Naive B cell (primary cell): Measurements from ENCODE around the gene IP6K1. TPM values are rescaled to one million over a fixed set of nuclear protein-coding genes. Genes with fewer than 3 reads are reported as not detected.
"Not testable (repeated sequence)": the region's sequence is repeated elsewhere in the genome, so short reads cannot be mapped to it uniquely, and the experiment has no call there.

Experiments used
- ATAC-seq, 2 donors: fragments of 150-1000 bp; cut with Tn5 transposase; 2 replicates each; pipeline ENCODE4 v1.10.0; 2021; ENCODE audit warnings: low read depth in 2 of 2, mild to moderate bottlenecking in 2 of 2, moderate library complexity in 2 of 2
- DNase-seq: peaks from one replicate; pipeline ENCODE4 v3.0.0; 2022
- H3K27ac Mint-ChIP-seq, 6 donors: one replicate each; pipeline ENCODE4 v1.8.0; 2020 to 2022; ENCODE audit warnings: mild to moderate bottlenecking in 6 of 6, mixed read lengths in 6 of 6, moderate library complexity in 5 of 6, inconsistent platforms in 2 of 6
- H3K27me3 Mint-ChIP-seq, 3 donors: one replicate each; pipeline ENCODE4 v1.8.0; 2021 to 2022; ENCODE audit warnings: mixed read lengths in 3 of 3, mild to moderate bottlenecking in 1 of 3
- H3K36me3 Mint-ChIP-seq, 2 donors: one replicate each; pipeline ENCODE4 v1.8.0; 2020 to 2022; ENCODE audit warnings: mixed read lengths in 2 of 2, inconsistent platforms in 1 of 2, mild to moderate bottlenecking in 1 of 2
- H3K4me1 Mint-ChIP-seq, 3 donors: one replicate each; pipeline ENCODE4 v1.8.0; 2020 to 2022; ENCODE audit warnings: mixed read lengths in 3 of 3, inconsistent platforms in 1 of 3, mild to moderate bottlenecking in 1 of 3, moderate library complexity in 1 of 3
- H3K4me3 Mint-ChIP-seq, 8 donors: one replicate each; pipeline ENCODE4 v1.8.0; 2020 to 2022; ENCODE audit warnings: mild to moderate bottlenecking in 8 of 8, mixed read lengths in 8 of 8, moderate library complexity in 8 of 8, inconsistent platforms in 2 of 8
- H3K9me3 Mint-ChIP-seq, 7 donors: one replicate each; pipeline ENCODE4 v1.8.0; 2020 to 2022; ENCODE audit warnings: mixed read lengths in 7 of 7, mild to moderate bottlenecking in 5 of 7, inconsistent platforms in 2 of 7, moderate library complexity in 1 of 7
- polyA plus RNA-seq, 6 donors: library from polyadenylated mRNA; unstranded; fragments of 300-500 nt; fragmentation: Illumina TruSeq; gene quantifications; one replicate each; pipeline ENCODE4 v1.2.3, GENCODE V29; 2021; ENCODE audit warnings: low read depth in 6 of 6

IP6K1 gene
- polyA plus RNA-seq, 6 donors from 2014 or later: 16.2 to 23.9 (median 21.3) TPM

DNA sequence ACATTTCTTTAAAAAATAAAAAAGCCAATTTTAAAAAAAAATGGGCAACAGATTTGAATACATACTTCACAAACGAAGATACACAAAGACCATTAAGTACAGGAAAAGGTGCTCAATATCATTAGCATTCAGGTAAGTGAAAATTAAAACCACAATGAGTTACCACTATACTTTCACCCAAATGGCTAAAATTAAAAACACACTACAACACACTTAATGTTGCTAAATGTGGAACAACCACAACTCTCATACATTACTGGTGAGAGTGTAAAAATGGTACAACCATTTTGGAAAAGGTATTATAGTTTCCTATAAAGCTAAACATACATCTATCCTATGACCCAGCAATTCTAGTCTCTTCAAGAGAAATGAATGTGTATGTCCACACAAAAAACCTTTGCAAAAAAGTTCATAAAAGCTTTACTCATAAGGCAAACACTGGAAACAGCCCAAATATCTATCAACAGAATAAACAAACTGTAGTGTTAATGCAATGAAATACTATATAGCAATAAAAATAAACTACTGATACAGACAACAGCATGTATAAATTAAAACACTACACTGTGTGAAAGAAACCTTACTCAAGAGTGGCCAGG lies 14.9 kb downstream of the IP6K1 start:
- peaks cover 0 to 5% of the 10 kb centered on the region in 2 donors for H3K36me3 Mint-ChIP-seq
- no peaks in the 10 kb centered on the region for H3K27me3 Mint-ChIP-seq
- DNase-seq (no peak), ATAC-seq (no peak)
- H3K9me3 Mint-ChIP-seq: no peaks in the 10 kb centered on the region
- H3K4me3 Mint-ChIP-seq: no peak overlapping the region
- H3K4me1 Mint-ChIP-seq: peaks cover 6 to 30% (median 6%) of the 10 kb centered on the region in 3 donors
- H3K27ac Mint-ChIP-seq: no peak overlapping the region

DNA sequence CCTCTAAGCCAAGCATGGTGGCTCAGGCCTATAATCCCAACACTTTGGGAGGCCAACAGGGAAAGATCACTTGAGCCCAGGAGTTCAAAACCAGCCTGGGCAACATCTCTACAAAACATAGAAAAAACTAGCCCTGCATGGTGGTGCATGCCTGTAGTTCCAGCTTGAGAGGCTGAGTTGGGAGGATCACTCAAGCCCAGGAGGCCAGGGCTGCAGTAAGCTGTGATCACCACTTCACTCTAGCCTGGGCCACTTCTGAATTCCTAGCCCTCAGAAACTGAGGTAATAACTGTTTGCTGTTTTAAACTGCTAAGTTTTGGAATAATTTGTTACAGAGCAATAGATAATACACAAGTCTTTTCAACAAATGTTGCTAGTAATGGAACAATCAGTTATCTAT lies 16.4 kb downstream of the IP6K1 start:
- no peak for DNase-seq
- Mint-ChIP-seq H3K9me3 (no peaks in the 10 kb centered on the region), H3K27ac (peak overlapping the region in 3 of 6 donors; percentile 9 to 55 (median 10)), H3K27me3 (no peaks in the 10 kb centered on the region), H3K4me1 (peaks cover 0 to 31% (median 6%) of the 10 kb centered on the region in 3 donors), H3K4me3 (no peak overlapping the region), H3K36me3 (peaks cover 0 to 5% of the 10 kb centered on the region in 2 donors)
- ATAC-seq: no peak

DNA sequence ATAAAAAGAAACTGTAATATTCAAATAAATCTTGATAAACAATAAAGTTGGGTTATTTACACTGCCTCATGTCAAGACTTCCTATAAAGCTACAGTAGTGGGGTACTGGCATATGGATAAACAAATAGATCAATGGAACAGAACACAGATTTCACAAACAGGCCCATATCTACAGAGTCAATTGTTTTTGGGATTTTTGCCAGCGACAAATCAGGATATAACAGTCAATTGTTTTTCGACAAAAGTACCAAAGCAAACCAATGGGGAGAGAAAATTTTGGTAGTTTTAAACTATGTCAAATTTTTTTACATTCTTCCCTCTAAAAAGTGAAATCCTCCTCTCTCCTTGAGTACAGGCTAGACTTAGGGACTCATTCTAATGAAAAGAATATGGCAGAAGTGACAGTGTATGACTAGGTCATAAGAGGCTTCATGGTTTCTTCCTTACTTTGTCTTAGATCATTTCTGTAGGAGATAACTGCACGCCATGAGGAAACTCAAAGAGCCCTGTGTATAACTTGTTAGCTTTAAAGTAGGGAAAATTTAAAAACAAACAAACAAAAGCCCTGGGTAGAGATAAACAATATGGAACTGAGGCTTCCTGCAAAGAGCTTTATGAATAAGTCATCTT lies 16.9 kb downstream of the IP6K1 start:
- Mint-ChIP-seq H3K36me3 (peaks cover 0 to 5% of the 10 kb centered on the region in 2 donors), H3K4me1 (peaks cover 0 to 33% (median 6%) of the 10 kb centered on the region in 3 donors), H3K9me3 (no peaks in the 10 kb centered on the region), H3K4me3 (no peak overlapping the region), H3K27ac (peak overlapping the region in 3 of 6 donors; percentile 10 to 55 (median 21)), H3K27me3 (no peaks in the 10 kb centered on the region)
- ATAC-seq (no peak), DNase-seq (no peak)

DNA sequence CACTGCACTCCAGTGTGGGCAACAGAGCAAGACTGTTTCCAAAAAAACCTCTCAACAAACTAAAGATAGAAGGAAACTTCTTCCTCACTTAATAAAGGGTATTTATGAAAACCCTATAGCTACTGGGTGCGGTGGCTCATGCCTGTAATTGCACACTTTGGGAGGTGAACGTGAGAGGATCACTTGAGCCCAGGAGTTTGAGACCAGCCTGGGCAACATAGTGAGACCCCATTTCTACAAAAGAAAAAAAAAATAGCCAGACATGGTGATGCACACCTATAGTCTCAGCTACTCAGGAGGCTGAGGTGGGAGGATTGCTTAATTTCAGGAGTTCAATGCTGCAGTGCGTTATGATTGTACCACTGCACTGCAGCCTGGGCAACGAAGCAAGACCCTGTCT lies 22.4 kb downstream of the IP6K1 start:
- Mint-ChIP-seq H3K4me3 (no peak overlapping the region), H3K9me3 (no peaks in the 10 kb centered on the region), H3K27ac (no peak overlapping the region), H3K4me1 (peaks cover 0 to 33% (median 4%) of the 10 kb centered on the region in 3 donors), H3K27me3 (no peaks in the 10 kb centered on the region), H3K36me3 (no peaks in the 10 kb centered on the region)
- ATAC-seq: no peak
- no peak for DNase-seq

DNA sequence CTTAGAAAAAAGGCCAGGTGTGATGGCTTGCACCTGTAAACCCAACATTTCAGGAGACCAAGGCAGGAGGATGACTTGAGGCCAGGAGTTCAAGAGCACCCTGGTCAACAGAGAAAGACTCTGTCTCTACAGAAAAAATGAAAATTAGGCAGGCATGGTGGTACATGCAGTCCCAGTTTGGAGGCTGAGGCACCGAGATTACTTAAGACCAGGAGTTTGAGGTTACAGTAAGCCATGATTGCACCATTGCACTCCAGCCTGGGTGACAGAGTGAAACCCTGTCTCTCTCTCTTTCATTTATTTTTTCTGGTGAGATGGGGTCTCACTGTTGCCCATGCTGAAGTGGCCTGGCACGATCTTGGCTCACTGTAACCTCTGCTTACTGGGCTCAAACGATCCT lies 24.7 kb downstream of the IP6K1 start:
- ATAC-seq: no peak
- DNase-seq: no peak
- Mint-ChIP-seq H3K27ac (peak overlapping the region in 1 of 6 donors; percentile 66), H3K4me1 (peaks cover 12 to 34% (median 13%) of the 10 kb centered on the region in 3 donors), H3K4me3 (no peak overlapping the region), H3K27me3 (no peaks in the 10 kb centered on the region), H3K36me3 (no peaks in the 10 kb centered on the region), H3K9me3 (no peaks in the 10 kb centered on the region)

DNA sequence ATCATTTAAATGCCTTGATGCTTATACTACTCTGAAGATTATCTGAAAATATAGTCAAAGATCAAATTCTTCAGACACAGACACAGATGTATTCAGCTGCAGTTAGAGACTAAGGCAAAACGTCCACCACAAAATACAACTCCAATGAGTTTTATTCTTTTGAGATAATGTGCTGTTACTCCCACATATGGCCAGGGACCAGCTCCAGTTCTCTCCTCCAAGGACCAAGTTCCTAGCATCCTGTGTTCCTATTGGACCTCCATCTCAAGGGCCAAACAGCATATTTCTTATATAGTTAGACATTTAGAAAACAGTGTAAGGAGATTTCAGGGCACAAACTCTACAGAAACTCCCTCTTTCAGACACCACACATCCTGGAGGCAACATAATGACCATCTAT lies 27.1 kb downstream of the IP6K1 start:
- DNase-seq (no peak), ATAC-seq (no peak)
- Mint-ChIP-seq H3K4me3 (no peak overlapping the region), H3K27ac (peak overlapping the region in 2 of 6 donors; percentile 51 to 69), H3K4me1 (peaks cover 26 to 36% (median 29%) of the 10 kb centered on the region in 3 donors), H3K9me3 (no peaks in the 10 kb centered on the region), H3K27me3 (no peaks in the 10 kb centered on the region), H3K36me3 (no peaks in the 10 kb centered on the region)

DNA sequence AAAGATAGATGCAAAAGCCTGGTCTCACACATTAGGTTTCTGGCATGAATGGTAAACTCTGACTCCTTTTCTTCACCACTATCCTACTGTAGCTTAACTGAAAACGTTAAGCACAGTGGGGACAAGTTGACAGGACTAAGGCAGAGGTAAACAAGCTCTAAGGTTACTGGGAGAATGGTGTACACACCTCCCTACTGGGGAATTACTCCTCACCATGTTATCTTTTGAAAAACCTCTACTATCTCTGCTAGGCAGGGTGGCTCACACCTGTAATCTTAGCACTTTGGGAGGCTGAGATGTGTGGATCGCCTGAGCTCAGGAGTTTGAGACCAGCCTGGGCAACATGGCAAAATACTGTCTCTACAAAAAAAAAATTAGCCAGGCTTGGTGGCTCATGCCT lies 29.1 kb downstream of the IP6K1 start:
- DNase-seq: no peak
- Mint-ChIP-seq H3K4me3 (no peak overlapping the region), H3K27ac (no peak overlapping the region), H3K9me3 (no peaks in the 10 kb centered on the region), H3K27me3 (no peaks in the 10 kb centered on the region), H3K36me3 (no peaks in the 10 kb centered on the region), H3K4me1 (peaks cover 37 to 44% (median 42%) of the 10 kb centered on the region in 3 donors)
- ATAC-seq: no peak

DNA sequence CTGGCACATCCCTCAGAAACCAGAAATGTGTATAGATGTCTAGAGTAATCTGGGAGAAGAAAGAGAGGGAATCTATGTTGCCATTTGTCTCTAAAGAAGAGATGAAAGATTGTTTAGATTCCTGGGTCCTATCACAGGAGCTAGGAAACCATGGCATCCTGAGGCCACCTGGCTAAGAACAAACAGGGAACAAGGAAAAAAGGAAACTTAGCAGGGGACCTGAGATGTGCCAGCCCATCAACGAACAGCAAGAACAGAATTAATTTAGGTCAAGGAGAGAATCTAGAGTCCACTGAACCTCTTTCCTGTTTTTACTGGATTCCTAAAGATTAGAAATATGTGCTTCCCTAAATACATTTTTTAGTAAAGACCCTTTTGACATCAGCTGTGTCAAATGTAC lies 30.3 kb downstream of the IP6K1 start:
- H3K4me1 Mint-ChIP-seq: peaks cover 36 to 44% (median 37%) of the 10 kb centered on the region in 3 donors
- ATAC-seq (no peak), DNase-seq (no peak)
- no peaks in the 10 kb centered on the region for H3K27me3 Mint-ChIP-seq
- H3K36me3 Mint-ChIP-seq: no peaks in the 10 kb centered on the region
- no peaks in the 10 kb centered on the region for H3K9me3 Mint-ChIP-seq
- H3K27ac Mint-ChIP-seq: peak overlapping the region in 4 of 6 donors; percentile 3 to 55 (median 21)
- no peak overlapping the region for H3K4me3 Mint-ChIP-seq

DNA sequence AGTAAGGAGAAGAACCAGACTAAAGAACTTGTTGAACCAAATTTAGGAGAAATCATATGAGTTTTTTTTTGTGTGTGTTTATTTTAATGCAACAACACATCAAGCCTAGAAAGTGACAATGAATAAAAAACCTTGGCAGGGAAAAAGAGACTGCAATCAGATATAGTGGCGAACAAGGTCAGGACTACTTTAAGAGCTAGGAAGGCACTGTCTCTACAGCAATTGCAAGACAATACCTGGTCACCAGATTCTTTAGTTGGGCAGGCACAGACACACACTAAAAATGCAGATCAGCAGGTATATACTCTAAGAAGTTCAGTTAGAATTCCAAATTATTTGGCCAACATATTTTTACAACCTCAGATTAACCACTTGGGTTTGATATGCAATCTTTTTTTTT lies 31.8 kb downstream of the IP6K1 start:
- no peaks in the 10 kb centered on the region for H3K27me3 Mint-ChIP-seq
- DNase-seq (no peak), ATAC-seq (no peak)
- H3K9me3 Mint-ChIP-seq: no peaks in the 10 kb centered on the region
- H3K27ac Mint-ChIP-seq: peak overlapping the region in 2 of 6 donors; percentile 68 to 73
- no peak overlapping the region for H3K4me3 Mint-ChIP-seq
- H3K4me1 Mint-ChIP-seq: peaks cover 35 to 44% (median 41%) of the 10 kb centered on the region in 3 donors
- H3K36me3 Mint-ChIP-seq: no peaks in the 10 kb centered on the region

DNA sequence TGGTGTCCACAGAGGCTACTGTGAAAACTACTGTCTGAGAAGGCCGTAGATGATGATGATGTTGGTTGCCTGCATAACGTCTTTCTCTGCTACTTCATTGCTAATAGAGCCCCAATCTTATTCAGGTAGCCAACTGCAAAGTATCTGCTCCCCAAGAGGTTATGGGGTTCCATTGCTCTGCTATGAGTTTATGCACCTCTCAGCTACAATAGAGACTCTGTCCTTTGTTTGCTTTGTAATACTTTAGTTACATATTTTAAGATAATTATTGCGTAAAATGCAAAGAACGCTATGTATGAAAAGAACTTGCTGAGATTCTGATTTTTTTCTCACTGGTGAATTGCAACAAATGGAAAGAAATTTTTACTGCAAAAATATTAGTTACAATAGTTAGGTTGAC lies 34.8 kb downstream of the IP6K1 start:
- Mint-ChIP-seq H3K27ac (no peak overlapping the region), H3K27me3 (no peaks in the 10 kb centered on the region), H3K9me3 (no peaks in the 10 kb centered on the region), H3K36me3 (no peaks in the 10 kb centered on the region), H3K4me3 (no peak overlapping the region), H3K4me1 (peaks cover 22 to 35% (median 31%) of the 10 kb centered on the region in 3 donors)
- ATAC-seq (no peak), DNase-seq (no peak)

DNA sequence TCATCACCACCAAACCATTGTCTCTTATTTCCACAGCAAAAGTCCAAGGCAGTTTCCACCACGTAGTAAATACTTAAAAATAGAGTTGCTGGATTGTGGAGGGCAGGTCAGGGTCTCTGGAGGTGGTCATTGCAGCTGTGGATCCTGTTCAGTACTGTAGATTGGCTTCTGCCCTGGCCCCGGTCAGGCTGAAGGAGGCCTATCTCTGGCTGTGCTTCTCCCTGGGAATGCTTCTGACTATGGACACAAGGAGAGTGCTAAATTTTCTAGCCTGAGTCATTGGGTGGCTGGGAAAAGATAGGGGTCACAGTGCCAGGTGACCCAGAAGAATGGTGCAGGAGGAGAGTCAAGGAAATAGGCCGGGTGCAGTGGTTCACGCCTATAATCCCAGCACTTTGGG lies 36.3 kb downstream of the IP6K1 start:
- Mint-ChIP-seq H3K4me1 (peaks cover 15 to 27% (median 21%) of the 10 kb centered on the region in 3 donors), H3K4me3 (peak overlapping the region in 1 of 8 donors; percentile 64), H3K9me3 (no peaks in the 10 kb centered on the region), H3K27me3 (no peaks in the 10 kb centered on the region), H3K27ac (peak overlapping the region in 4 of 6 donors; percentile 5 to 93 (median 44)), H3K36me3 (no peaks in the 10 kb centered on the region)
- ATAC-seq (no peak), DNase-seq (no peak)

DNA sequence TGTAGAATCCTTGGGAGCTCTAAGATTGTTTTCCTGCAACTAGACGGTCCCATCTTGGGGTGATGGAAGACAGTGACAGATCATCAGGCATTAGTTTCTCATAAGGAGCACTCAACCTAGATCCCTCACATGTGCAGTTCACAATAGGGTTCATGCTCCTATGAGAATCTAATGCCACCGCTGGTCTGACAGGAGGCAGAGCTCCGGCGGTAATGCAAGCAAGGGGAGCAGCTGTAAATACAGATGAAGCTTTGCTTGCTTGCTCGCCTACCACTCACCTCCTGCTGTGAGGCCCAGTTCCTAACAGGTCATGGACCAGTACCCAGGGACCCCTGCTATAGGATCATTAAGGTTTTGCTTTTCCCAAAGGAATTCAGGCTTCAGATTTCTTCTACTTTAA lies 37.5 kb downstream of the IP6K1 start:
- Mint-ChIP-seq H3K27ac (peak overlapping the region in 2 of 6 donors; percentile 18 to 38), H3K4me1 (peaks cover 6 to 23% (median 14%) of the 10 kb centered on the region in 3 donors)
- not testable (repeated sequence) for H3K36me3 Mint-ChIP-seq, H3K4me3 Mint-ChIP-seq, H3K9me3 Mint-ChIP-seq, H3K27me3 Mint-ChIP-seq, ATAC-seq, DNase-seq

DNA sequence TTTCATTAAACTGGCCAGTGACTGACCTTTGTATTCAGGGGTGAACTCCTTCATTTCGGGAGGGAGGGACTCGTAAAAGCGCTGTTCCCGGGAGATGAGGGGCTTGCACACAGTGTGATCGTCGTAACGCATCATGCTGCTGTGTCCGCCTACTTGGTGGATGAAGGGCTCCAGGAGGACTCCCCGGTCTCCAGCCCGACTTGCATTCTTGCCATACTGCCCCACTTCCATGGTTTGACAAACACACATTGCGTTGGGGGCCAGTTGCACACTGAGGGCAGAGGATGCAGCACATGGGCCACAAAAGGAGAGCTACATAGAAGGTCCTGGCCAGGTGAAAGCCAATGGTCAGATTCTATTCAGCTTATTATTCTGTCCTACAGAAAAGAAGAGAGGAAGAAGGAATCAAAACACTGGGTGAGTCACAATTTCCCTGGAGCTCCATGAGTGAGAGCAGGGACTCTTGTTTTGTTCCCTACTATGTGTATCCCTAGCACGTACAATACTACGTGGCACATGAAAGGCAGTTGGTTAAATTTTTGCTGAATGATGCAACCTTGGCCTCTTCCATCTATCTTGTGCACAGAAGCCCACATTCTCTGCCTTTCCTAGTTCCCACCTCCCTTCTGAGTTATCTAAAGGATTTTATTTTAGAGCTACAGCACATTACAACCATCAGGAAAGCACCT lies 38.4 kb downstream of the IP6K1 start:
- Mint-ChIP-seq H3K9me3 (no peaks in the 10 kb centered on the region), H3K27me3 (no peaks in the 10 kb centered on the region), H3K36me3 (no peaks in the 10 kb centered on the region), H3K4me1 (peaks cover 6 to 14% (median 7%) of the 10 kb centered on the region in 3 donors), H3K4me3 (no peak overlapping the region), H3K27ac (peak overlapping the region in 2 of 6 donors; percentile 29 to 40)
- DNase-seq: no peak
- no peak for ATAC-seq

DNA sequence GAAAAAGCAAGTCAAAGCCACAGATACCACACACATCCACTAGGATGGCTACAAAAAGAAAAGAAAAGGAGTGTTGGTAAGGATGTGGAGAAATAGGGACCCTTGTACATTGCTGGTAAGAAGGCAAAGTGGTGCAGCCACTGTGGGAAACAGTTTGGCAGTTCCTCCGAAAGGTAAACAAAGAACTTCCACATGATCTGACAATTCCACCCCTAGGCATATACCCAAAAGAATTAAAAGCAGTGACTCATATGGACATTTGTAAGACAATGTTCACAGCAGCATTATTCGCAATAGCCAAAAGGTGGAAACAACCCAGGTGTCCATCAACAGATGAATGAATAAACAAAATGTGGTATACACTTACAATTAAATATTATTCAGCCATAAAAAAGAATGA lies 40.4 kb downstream of the IP6K1 start:
- H3K9me3 Mint-ChIP-seq: no peaks in the 10 kb centered on the region
- H3K27ac Mint-ChIP-seq: no peak overlapping the region
- H3K4me1 Mint-ChIP-seq: peaks cover 5 to 12% (median 6%) of the 10 kb centered on the region in 3 donors
- no peak overlapping the region for H3K4me3 Mint-ChIP-seq
- no peaks in the 10 kb centered on the region for H3K27me3 Mint-ChIP-seq
- ATAC-seq (no peak), DNase-seq (no peak)
- H3K36me3 Mint-ChIP-seq: no peaks in the 10 kb centered on the region
